Stimulated activated CD4-positive, alpha-beta T cell treated with anti-CD3 and anti-CD28 coated beads, Interleukin-2, amount 100 ng/mL, for 4 hours (primary cell): ENCODE results near the gene CTSZ.
"Not testable (repeated sequence)": the region's sequence is repeated elsewhere in the genome, so short reads cannot be mapped to it uniquely, and the experiment has no call there.

Experiments
- DNase-seq: peaks from one replicate; pipeline ENCODE4 v3.0.0-alpha.2; 2020; ENCODE audit warnings: low read depth

The CTSZ gene

DNA sequence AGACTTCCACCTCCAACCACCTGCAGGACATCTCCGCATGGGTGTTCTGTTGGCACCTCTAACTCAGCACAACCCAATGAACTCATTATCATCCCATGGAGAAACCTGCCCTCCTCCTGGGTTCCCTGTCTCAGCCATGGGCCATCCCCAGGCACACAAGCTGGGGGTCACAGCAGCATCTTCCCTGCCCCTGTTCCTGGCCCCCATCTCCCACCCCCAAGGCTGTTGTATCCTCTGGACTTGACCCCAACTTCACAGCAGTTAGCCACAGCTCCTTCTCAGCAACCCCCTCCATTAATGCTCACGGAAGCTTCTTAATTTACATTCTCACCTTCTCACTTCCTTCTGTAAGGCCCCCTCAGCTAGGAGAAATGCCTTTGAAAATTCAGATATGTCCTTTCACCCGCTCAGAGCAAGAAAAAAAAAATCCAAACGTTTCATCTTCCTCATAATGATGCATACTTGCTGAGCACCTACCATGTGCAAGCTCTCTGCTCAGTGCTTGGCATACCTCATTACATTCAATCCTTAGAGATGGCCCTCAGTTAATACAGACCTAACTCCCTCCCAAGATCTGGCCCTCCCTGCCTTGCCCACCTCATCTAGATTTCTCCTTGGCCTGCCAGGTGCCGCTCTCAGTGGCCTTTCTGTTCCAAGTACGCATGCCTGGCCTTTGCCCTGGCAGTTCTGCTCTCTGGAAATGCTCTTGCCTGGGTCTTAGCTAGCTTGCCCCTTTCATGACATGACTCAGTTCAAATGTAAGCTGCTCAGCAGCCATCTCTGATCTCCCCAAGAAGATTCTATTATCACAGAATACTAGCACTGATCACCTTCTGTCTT is 28.5 kb downstream of the CTSZ start:
- no peak for DNase-seq

DNA sequence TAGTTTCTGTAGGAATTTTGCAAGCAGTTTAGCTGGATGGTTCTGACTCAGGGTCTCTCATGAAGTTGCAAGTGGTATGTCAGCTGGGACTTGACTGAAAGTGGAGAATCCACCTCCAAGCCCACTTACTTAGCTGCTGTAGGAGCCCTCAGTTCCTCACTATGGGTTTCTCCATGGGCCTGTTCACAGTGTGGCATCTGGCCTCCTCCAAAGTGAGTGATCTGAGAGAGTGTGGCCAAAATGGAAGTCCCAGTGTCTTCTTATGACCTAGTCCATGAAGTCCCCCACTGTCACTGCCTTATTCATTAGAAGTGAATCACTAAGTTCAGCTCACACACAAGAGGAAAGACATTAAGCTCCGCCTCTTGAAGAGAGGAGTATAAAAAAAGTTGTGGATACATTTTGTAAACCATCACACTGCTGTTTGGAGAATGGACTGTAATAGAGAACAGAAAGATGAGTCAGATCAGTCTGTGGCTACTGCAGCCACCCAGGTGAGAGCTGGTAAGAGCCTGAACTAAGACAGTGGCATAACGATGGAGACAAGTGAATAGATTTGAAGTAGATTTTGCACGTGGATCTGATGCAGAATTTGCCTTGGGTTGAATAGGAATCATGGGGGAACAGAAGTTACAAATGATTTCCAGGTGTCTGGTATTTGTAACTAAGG is 30.9 kb downstream of the CTSZ start:
- no peak for DNase-seq

DNA sequence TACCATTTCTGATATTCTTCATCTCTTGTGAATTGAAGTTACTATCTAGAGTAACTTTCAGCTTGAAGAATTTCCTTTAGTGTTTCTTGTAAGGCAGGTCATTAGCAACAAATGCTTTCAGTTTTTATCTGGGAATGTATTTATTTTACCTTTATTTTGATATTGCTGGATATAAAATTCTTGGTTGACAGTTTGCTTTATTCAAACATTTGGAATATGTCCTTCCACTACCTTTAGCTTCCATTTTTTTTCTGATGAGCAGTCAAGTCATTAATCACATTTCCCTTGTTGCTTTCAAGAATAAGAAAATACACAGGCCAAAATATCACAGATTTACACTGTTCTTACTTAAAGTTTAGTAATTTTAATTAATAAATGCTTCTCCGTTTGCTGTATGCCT is 31.7 kb downstream of the CTSZ start:
- no peak for DNase-seq

DNA sequence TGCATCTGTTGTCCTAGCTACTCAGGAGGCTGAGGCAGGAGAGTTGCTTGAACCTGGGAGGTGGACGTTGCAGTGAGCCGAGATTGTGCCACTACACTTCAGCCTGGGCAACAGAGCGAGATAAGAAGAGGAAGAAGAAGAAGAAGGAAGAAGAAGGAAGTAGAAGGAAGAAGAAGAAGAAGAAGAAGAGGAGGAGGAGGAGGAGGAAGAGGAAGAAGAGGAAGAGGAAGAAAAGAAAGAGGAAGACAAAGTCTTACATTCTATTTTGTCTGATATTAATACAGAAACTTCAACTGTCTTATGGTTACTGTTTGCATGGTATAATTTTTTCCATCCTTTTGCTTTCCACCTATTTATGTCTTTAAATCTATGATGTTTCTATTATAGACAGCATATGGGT is 33.2 kb downstream of the CTSZ start:
- no peak for DNase-seq

DNA sequence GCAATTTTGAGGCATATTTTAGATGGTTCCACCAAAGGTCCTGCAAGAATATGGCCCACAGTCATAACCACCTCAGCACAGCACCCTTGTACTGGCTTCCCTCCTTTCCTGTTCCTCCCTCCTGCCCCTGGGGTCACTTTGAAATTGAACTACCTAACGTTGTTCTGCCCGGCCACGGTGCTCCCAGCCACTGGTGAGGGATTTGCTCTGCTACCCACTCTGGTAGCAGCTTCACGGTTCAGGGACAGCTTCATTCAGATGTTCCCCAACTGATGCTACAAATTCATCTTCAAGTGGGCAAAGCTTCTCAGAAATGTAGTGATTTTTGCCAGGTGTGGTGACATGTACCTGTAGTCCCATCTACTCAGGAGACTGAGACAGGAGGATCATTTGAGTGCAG is 33.9 kb downstream of the CTSZ start:
- no peak for DNase-seq

DNA sequence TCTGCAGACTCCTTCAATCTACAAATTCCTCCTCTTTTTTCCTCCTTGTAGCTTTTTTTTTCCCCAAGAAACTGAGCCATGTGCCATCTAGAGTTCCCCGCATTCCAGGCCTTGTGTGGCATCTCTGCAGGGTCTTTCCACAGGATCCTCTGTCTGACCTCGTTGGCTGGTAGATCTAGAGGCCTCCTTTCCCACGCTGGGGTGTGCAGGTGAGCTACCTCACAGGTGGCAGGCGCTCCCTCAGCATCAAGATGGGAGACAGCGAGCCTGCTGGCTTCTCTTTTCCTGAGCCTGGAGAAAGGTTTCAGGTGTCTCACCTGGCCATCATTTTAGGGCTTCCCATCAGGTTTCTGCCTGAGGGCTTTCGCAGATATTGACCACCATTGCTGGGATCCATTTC is 35.6 kb downstream of the CTSZ start:
- DNase-seq = no peak

DNA sequence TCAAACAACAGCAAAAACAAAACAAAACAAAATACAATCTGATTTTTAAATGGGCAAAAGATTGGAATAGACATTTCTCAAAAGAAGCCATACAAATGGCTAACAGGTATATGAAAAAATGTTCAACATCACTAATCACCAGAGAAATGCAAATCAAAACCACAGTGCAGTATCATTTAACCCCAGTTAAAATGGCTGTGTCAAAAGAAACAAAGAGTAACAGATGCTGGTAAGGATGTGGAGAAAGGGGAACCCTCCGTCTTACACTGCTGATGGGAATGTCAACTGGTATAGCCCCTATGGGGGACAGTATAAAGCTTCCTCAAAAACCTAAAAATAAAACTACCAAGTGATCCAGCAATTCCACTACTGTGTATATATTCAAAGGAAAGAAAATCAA is 36.9 kb downstream of the CTSZ start:
- DNase-seq = no peak

DNA sequence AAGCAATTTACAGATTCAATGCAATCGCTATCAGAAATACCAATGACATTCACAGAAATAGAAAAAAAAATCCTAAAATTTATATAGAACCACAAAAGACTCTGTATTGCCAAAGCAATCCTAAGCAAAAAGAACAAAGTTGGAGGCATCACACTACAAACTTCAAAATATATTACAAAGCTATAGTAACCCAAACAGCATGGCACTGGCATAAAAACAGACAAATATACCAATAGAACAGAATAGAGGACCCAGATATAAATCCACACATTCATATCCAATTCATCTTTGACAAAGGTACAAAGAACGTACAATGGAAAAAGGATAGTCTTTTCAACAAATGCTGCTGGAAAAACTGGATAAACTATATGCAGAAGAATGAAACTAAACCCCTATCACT is 37.6 kb downstream of the CTSZ start:
- no peak for DNase-seq

DNA sequence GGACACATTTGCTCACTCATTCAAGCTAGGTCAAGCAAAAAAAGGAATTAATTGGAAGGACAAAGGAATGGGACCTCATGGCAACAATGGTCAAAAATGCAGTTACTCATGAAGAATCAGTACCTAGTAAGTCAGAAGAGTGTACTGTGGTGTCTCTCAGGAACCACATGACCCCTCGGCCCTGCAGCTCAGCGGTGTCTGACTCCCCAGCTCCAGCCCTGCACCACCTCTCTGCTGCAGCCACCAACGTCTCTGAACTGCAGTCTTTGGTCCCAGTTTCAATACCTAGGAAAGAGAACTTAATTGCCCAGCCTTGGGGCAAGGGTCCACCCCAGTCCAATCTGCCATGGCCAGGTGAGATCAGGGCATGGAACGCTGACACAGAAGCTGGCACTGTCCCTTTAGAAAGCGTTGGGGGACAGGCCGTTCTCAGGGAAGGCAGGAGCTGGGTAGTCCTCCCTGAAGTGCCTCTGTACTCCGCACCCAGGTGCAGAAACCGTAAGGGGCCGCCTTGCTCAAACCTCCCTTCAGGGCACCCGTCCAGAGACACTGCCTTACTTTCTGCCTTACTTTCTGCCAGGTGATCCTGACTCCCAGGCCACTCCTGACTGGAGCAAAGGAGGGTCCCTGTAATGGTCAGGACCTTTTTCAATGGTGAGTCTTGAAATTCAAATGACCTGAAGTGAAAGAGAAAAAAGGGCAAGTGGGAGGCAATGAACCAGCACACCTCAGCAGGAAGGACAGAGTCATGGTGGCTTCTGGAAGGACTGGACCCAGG is 39.2 kb downstream of the CTSZ start:
- DNase-seq = no peak

DNA sequence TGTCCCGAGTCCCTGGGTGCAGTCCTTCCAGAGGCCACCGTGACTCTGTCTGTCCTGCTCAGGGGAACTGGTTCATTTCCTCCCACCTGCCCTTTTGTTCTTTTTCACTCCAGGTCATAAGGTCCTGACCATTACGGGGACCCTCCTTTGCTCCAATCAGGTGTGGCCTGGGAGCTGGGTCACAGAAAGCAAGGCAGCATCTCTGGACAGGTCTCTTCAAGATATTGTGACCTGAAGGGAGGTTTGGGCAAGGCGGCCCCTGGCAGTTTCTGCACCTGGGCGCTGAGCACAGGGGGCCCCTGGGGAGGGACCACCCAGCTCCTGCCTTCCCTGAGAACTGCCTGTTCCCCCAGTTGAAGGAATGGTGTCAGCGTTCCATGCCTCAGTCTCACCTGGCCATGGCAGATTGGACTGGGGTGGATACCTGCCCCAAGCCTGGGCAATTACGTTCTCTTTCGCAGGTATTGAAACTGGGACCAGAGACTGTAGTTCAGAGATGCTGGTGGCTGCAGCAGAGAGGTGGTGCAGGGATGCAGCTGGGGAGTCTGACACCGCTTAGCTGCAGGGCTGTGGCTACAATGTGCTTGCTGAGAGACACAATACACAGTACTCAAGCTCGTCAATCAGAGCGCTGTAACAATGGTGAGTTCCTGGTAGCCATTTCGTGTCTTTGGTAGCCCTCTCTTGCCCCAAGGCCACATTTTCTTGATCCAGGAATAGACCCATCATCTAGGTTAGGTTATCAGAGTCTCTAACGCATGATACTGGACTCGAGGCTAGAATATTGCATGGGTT is 41.6 kb downstream of the CTSZ start:
- no peak for DNase-seq

DNA sequence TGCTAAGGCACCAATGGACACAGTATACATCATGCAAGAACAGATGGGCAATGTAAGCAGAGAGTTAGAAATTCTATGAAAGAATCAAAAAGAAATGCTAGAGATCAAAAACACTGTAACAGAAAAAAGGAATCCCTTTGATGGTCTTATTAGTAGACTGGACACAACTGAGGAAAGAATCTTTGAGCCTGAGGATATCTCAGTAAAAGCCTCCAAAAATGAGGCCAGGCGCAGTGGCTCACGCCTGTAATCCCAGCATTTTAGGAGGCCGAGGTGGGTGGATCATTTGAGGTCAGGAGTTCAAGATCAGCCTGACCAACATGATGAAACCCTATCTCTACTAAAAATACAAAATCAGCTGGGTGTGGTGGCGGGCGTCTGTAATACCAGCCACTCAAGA is 43.1 kb downstream of the CTSZ start:
- not testable (repeated sequence) for DNase-seq

DNA sequence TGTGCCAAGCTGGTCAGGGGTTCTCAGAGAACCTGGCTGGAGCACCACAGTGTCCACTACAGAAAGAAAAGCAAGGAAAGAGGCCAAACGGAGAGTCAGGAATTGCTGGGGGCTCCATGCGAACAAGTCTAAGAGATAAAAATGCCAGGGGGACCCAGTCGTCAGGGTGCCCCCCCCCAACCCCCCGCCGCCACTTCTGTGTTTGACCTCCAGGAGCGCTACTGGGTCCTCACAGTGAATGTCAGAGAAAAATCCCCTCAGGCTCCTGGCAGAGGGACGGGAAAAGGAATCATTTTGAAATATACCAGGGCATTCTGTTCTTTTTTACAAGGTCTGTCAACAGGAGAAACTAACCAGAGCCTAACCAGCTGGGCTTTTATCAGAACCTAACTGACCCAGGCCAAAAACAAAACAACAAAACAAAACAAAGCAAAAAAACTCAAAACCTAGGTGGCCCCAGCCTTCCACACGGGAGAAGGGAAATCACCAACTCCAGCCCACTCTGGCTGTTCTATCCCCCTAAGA is 43.9 kb downstream of the CTSZ start:
- DNase-seq = no peak

DNA sequence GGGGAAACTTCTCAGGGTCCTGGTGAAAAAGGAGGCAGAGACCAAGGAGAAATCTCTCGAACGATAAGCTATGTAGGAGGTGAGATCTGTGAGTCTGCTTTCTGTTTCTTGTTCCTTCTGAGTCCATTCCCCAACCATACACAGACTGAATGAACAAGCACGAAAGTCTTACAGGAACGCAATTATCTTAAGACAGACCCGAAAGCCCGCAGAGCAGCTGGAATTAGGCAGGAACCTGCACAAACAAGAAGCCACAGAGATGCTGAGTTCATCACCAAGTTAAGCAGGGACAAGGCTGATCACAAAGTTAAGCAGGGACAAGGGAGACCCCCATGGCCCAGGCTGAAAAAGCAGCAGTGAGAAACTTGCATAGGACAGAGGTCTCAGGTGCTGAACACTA is 47.4 kb downstream of the CTSZ start:
- no peak for DNase-seq

DNA sequence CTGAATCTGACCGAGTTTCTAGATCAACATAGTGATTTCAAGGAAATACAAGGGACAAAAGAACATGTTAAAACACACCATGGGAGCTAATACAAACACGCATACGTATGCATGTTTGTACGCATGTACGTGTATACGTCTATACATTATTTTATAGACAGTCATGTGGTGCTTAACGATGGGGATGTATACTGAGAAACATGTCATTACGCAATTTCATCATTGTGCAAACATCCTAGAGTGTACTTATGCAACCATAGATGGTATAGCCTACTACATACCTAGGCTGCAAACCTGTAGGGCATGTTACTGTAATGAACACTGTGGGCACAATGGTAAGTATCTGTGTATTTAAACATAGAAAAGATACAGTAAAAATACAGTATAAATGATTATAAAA is 51.0 kb downstream of the CTSZ start:
- no peak for DNase-seq

DNA sequence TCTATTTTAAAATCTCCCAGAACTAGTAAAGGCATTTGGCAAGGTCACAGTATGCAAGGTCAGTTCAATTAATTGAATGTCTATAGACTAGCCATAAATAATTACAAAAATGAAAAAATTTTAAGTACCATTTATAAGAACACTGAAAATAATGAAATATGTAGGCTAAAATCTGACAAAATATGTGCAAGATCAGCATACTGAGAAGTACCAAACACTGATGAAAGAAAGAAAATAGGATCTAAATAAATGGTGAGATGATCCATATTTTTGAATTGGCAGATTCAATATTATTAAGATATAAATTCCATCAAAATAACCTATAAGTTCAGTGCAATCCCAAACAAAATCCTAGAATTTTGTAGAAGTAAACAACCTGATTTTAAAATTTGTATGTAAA is 54.0 kb downstream of the CTSZ start:
- DNase-seq = no peak

DNA sequence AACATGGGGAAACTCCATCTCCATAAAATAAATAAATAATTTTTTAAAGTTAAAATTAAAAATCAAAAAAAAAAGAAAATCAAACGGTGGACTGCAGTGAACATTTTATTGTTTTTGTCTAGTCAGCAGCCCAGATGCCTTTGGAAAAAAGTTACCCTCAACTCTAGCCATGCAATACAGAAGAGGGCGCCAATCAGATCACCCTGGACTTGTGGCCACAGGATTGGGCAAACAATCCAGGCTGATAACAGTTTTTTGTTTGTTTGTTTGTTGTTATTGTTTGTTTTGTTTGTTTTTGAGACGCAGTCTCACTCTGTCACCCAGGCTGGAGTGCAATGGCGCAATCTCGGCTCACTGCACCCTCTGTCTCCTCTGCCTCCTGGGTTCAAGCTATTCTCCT is 56.5 kb downstream of the CTSZ start:
- DNase-seq = no peak

DNA sequence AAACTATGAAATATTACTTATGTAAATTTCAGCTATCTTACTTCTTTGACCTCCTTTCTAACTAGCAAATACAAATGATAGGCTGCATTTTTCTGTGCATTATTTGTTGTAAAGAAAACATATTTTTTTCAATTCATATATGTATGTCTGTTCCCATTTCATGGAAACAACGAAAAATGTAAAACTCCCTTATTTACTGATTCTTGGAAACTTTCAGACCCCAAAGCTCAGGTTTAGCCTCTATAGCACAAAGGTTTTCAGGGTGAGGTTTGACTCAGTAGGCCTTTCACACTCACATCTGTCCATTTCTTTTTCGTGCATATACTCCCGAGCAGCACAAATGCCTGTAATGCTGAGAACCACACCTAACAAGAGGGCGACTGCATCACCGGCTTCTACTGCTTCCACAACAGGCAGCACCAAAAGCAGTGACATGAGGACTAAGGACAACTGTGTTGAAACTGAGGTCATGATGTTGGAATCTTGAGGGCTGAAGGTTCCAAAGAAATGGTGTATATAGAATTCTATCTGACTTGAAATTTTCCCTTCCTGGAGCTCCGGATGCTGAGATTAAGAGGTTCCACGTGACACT is 59.2 kb downstream of the CTSZ start:
- DNase-seq = not testable (repeated sequence)

DNA sequence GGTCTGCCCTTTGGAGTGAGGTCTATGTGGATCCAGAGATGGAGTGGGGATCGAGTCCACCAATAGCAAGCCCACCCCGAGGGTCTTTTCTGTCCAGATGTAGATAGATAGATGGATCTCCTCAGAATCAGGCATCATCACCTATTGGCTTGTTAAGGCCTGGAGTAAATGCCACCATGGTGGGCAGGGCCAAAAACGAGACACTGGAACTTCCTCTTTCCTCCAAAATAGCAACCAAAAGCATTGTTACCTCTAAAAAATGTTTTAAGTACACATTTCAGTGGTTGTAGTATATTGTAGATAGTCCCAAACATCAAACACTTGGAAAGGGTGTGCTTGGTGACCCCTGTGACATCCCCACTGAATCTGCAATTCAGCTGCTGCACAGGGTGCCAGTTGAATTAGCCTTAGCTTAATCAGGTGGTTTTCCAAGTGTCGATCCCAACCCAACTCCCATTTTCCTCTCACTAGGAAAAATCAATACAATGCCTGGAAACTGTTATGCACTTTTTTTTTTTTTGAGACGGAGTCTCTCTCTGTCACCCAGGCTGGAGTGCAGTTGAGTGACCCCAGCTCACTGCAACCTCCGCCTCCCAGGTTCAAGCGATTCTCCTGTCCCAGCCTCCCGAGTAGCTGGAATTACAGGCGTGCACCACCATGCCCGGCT is 61.0 kb downstream of the CTSZ start:
- no peak for DNase-seq
